ENCODE results near the gene CRYBG2. TPM values are rescaled to one million over a fixed set of nuclear protein-coding genes. Genes with fewer than 3 reads are reported as not detected.
"Not testable (repeated sequence)": the region's sequence is repeated elsewhere in the genome, so short reads cannot be mapped to it uniquely, and the experiment has no call there.

The CRYBG2 gene
- 7.0 TPM for total RNA-seq (ENCODE audit: insufficient read depth, low replicate concordance)

GRCh38 chr1:26353976-26354820 lies at the start of gene CRYBG2:
Gene CRYBG2 (minus strand): TSS chr1:26354130. CDS start chr1:26346657, 7,473 bp downstream.
- DNase-seq (ENCODE audit: low spot score): peak; percentile 74

- no peak for DNase-seq (ENCODE audit: low spot score)
Observed at GRCh38 chr1:26403656-26404055, 49.7 kb upstream of the CRYBG2 start.

- no peak for DNase-seq (ENCODE audit: low spot score)
Observed at GRCh38 chr1:26401891-26402290, 48.0 kb upstream of the CRYBG2 start.

- DNase-seq (ENCODE audit: low spot score): no peak
Observed at GRCh38 chr1:26399034-26399433, 45.1 kb upstream of the CRYBG2 start.

- no peak for DNase-seq (ENCODE audit: low spot score)
Observed at GRCh38 chr1:26395754-26396153, 41.8 kb upstream of the CRYBG2 start.

GRCh38 chr1:26391450-26391849 lies 37.5 kb upstream of the CRYBG2 start:
- no peak for DNase-seq (ENCODE audit: low spot score)

GRCh38 chr1:26389604-26390247 lies 35.8 kb upstream of the CRYBG2 start:
- DNase-seq (ENCODE audit: low spot score): no peak

GRCh38 chr1:26388791-26389445 lies 35.0 kb upstream of the CRYBG2 start:
- DNase-seq (ENCODE audit: low spot score): no peak

GRCh38 chr1:26387447-26387846 lies 33.5 kb upstream of the CRYBG2 start:
- DNase-seq (ENCODE audit: low spot score): no peak

- DNase-seq (ENCODE audit: low spot score): not testable (repeated sequence)
Observed at GRCh38 chr1:26385063-26385462, 31.1 kb upstream of the CRYBG2 start.

GRCh38 chr1:26384076-26384475 lies 30.1 kb upstream of the CRYBG2 start:
- no peak for DNase-seq (ENCODE audit: low spot score)

- DNase-seq (ENCODE audit: low spot score): no peak
Observed at GRCh38 chr1:26378879-26379251, 24.9 kb upstream of the CRYBG2 start.

GRCh38 chr1:26378088-26378878 lies 24.4 kb upstream of the CRYBG2 start:
- DNase-seq (ENCODE audit: low spot score): peak; percentile 95

- no peak for DNase-seq (ENCODE audit: low spot score)
Observed at GRCh38 chr1:26376050-26376449, 22.1 kb upstream of the CRYBG2 start.

GRCh38 chr1:26375081-26375480 lies 21.2 kb upstream of the CRYBG2 start:
- DNase-seq (ENCODE audit: low spot score): no peak

GRCh38 chr1:26374361-26374760 lies 20.4 kb upstream of the CRYBG2 start:
- DNase-seq (ENCODE audit: low spot score): not testable (repeated sequence)

GRCh38 chr1:26373789-26374188 lies 19.9 kb upstream of the CRYBG2 start:
- no peak for DNase-seq (ENCODE audit: low spot score)

- no peak for DNase-seq (ENCODE audit: low spot score)
Observed at GRCh38 chr1:26373281-26373680, 19.4 kb upstream of the CRYBG2 start.

- DNase-seq (ENCODE audit: low spot score): not testable (repeated sequence)
Observed at GRCh38 chr1:26372611-26373010, 18.7 kb upstream of the CRYBG2 start, which contains the start of gene ZNF683. Gene ZNF683 (minus strand): TSS chr1:26372750. CDS start chr1:26368571, 4,179 bp downstream.

GRCh38 chr1:26372039-26372438 lies 18.1 kb upstream of the CRYBG2 start:
- DNase-seq (ENCODE audit: low spot score): no peak

- no peak for DNase-seq (ENCODE audit: low spot score)
Observed at GRCh38 chr1:26370591-26371382, 16.9 kb upstream of the CRYBG2 start.
